Osteoblast (primary cell): ENCODE measurements around the gene CRADD. TPM values are rescaled to one million over a fixed set of nuclear protein-coding genes. Genes with fewer than 3 reads are reported as not detected.
A peak's percentile ranks its signal among the peaks of the same experiment; 100 is the strongest.

ENCODE experiments used
- DNase-seq: peaks from one replicate; pipeline ENCODE4 v3.0.0; 2011; ENCODE audit warnings: low spot score, mixed read lengths; ENCODE audit not compliant: insufficient read length; ENCODE audit errors: missing footprints
- H2AFZ ChIP-seq: 2 replicates; pipeline ENCODE4 v1.6.0; 2011; ENCODE audit warnings: mild to moderate bottlenecking, low read length
- H3K27ac ChIP-seq: 2 replicates; pipeline ENCODE4 v1.5.1; 2011; ENCODE audit warnings: mild to moderate bottlenecking, low read depth, low read length, moderate library complexity
- H3K27me3 ChIP-seq: 2 replicates; pipeline ENCODE4 v1.6.0; 2012; ENCODE audit warnings: mild to moderate bottlenecking, control low read depth, inconsistent platforms, low read length, moderate library complexity; ENCODE audit not compliant: insufficient read depth
- H3K36me3 ChIP-seq: 2 replicates; pipeline ENCODE4 v1.5.1; 2011; ENCODE audit warnings: mild to moderate bottlenecking, low read length, control low read depth, moderate library complexity; ENCODE audit not compliant: insufficient read depth
- H3K4me1 ChIP-seq: 2 replicates; pipeline ENCODE4 v1.5.1; 2011; ENCODE audit warnings: mild to moderate bottlenecking, low read length, control low read depth, moderate library complexity; ENCODE audit not compliant: insufficient read depth
- H3K4me2 ChIP-seq: 2 replicates; pipeline ENCODE4 v1.6.0; 2011; ENCODE audit warnings: mild to moderate bottlenecking, low read length; ENCODE audit not compliant: insufficient read depth
- H3K4me3 ChIP-seq: fragments of 200-600 bp; sonication (generic); 3 replicates; pipeline ENCODE4 v1.5.1; 2012; ENCODE audit warnings: mild to moderate bottlenecking, low read length, inconsistent platforms; ENCODE audit not compliant: insufficient read depth
- H3K79me2 ChIP-seq: 2 replicates; pipeline ENCODE4 v1.6.0; 2012; ENCODE audit warnings: mild to moderate bottlenecking, low read length, control low read depth, inconsistent platforms; ENCODE audit not compliant: insufficient read depth
- H3K9me3 ChIP-seq: 2 replicates; pipeline ENCODE4 v1.5.1; 2011; ENCODE audit warnings: low read depth, low read length, control low read depth
- H4K20me1 ChIP-seq: 2 replicates; pipeline ENCODE4 v1.6.0; 2012; ENCODE audit warnings: mild to moderate bottlenecking, low read length, control low read depth; ENCODE audit not compliant: insufficient read depth
- total RNA-seq: library from RNA; depleted of rRNA; stranded (reverse); fragments of >200 nt; gene quantifications from 2 replicates; pipeline ENCODE4 v1.2.3, GENCODE V29; 2012
- TF ChIP-seq, protein P1 (sequence below): IDR thresholded peaks from 2 replicates; pipeline ENCODE4 v1.5.1; 2011; ENCODE audit warnings: mild to moderate bottlenecking, low read depth, low read length, moderate library complexity; ENCODE audit errors: extremely low read depth

CRADD gene
- total RNA-seq, 1 donor, result 15.6 TPM

DNA sequence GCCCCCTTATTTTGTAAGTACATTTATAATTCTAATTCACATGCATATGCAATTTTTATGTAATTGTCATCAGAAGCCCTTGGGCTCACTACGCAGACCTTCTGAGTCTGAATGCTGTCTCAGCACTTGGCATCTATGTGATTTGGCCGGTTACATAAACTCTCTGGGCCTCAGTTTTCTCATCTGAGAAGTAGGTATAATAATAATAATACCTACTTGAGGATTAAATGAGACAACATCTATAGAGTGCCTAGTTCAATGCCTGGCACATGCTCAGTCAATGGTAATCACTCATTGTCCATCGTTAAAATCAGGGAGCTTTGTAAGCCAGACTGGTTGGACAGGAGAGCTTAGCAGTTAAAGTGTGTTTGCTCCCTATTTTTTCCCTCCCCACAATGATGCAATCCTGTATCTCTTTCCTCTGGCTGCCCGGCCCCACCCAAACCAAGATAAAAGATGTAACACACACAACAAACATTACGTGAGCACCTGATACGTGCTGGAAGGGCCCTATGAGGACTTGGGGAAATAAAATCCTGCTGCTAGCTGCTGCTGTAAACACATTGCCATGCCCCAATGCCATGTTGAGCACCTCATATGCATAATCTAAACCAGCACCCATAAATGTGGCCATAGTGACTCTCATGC, 235.0 kb downstream of the CRADD start:
- Histone ChIP-seq H3K36me3 (no peaks in the 10 kb centered on the region), H3K79me2 (no peaks in the 10 kb centered on the region), H3K27ac (no peak overlapping the region), H3K27me3 (no peaks in the 10 kb centered on the region), H3K4me2 (no peak overlapping the region), H3K9me3 (no peaks in the 10 kb centered on the region), H2AFZ (no peak overlapping the region), H4K20me1 (no peaks in the 10 kb centered on the region), H3K4me1 (peaks cover 40% of the 10 kb centered on the region), H3K4me3 (no peak overlapping the region)
- DNase-seq, result no peak
- TF ChIP-seq, protein P1, sequence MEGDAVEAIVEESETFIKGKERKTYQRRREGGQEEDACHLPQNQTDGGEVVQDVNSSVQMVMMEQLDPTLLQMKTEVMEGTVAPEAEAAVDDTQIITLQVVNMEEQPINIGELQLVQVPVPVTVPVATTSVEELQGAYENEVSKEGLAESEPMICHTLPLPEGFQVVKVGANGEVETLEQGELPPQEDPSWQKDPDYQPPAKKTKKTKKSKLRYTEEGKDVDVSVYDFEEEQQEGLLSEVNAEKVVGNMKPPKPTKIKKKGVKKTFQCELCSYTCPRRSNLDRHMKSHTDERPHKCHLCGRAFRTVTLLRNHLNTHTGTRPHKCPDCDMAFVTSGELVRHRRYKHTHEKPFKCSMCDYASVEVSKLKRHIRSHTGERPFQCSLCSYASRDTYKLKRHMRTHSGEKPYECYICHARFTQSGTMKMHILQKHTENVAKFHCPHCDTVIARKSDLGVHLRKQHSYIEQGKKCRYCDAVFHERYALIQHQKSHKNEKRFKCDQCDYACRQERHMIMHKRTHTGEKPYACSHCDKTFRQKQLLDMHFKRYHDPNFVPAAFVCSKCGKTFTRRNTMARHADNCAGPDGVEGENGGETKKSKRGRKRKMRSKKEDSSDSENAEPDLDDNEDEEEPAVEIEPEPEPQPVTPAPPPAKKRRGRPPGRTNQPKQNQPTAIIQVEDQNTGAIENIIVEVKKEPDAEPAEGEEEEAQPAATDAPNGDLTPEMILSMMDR, result no peak

DNA sequence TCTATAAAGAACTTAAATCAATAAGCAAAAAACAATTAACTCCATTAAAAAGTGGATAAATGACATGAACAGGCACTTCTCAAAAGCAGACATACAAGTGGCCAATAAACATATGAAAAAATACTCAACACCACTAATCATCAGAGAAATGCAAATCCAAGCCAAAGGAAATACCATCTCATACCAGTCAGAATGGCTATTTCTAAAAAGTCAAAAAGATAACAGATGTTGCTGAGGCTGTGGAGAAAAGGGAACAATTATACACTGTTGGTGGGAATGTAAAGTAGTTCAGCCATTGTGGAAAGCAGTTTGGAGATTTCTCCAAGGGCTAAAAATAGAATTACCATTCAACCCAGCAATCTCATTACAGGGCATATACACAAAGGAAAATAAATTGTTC, 236.7 kb downstream of the CRADD start:
- peaks cover 53% of the 10 kb centered on the region for H3K4me1 ChIP-seq
- DNase-seq, result no peak
- H3K27ac ChIP-seq, result peak overlapping the region; percentile 67
- H3K4me2 ChIP-seq, result no peak overlapping the region
- H4K20me1 ChIP-seq, result no peaks in the 10 kb centered on the region
- no peak overlapping the region for H3K4me3 ChIP-seq
- no peak overlapping the region for H2AFZ ChIP-seq
- no peaks in the 10 kb centered on the region for H3K79me2 ChIP-seq
- H3K36me3 ChIP-seq, result no peaks in the 10 kb centered on the region
- H3K27me3 ChIP-seq, result no peaks in the 10 kb centered on the region
- H3K9me3 ChIP-seq, result no peaks in the 10 kb centered on the region
- TF ChIP-seq, protein P1, result no peak

DNA sequence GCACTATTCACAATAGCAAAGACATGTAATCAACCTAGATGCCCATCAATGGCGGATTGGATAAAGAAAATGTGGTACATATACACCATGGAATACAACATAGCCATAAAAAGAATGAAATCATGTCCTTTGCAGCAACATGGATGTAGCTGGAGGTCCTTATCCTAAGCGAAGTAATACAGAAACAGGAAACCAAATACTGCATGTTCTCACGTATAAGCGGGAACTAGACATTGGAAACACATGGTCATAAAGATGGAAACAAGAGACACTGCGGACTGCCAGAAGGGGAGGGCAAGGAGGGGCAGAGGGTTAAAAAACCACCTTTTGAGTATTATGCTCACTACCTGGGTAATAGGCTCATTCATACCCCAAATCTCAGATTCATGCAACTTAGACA, 237.1 kb downstream of the CRADD start:
- no peak overlapping the region for H3K4me2 ChIP-seq

DNA sequence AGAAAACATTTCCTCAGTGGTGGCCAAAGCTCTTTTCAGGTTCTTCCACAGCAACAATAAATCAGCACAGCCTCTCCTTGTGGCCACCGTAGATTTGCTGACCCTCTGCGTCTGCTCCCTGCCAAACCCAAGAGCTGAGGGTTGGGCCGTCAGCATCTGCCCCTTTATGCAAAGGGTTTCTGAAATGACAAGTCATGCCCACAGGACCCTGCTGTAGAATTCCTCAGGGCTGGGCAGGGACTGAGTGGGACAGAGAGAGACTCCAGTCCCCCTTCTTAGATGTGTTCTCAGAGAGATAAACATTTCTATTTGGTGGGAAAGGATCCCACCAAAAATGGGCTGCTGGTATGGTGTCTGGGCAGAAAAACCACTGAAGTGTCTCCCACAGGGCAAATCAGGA, 238.2 kb downstream of the CRADD start:
- peak overlapping the region; percentile 67 for H3K27ac ChIP-seq
- no peak overlapping the region for H3K4me2 ChIP-seq
- no peaks in the 10 kb centered on the region for H4K20me1 ChIP-seq
- H3K36me3 ChIP-seq, result no peaks in the 10 kb centered on the region
- peaks cover 46% of the 10 kb centered on the region for H3K4me1 ChIP-seq
- no peak overlapping the region for H3K4me3 ChIP-seq
- TF ChIP-seq, protein P1, result no peak
- H3K79me2 ChIP-seq, result no peaks in the 10 kb centered on the region
- H3K27me3 ChIP-seq, result no peaks in the 10 kb centered on the region
- H2AFZ ChIP-seq, result peak overlapping the region; percentile 29
- DNase-seq, result no peak
- no peaks in the 10 kb centered on the region for H3K9me3 ChIP-seq

More for the DNA sequence above, 237.1 kb downstream of the CRADD start:
- Histone ChIP-seq H4K20me1 (no peaks in the 10 kb centered on the region), H3K4me1 (peaks cover 49% of the 10 kb centered on the region), H3K27ac (peak overlapping the region; percentile 67), H3K36me3 (no peaks in the 10 kb centered on the region), H3K27me3 (no peaks in the 10 kb centered on the region), H3K4me3 (no peak overlapping the region), H3K79me2 (no peaks in the 10 kb centered on the region), H2AFZ (no peak overlapping the region), H3K9me3 (no peaks in the 10 kb centered on the region)
- TF ChIP-seq, protein P1, result no peak
- no peak for DNase-seq
